HepG2 (cell line): ENCODE results near the gene C1QTNF6. TPM values are rescaled to one million over a fixed set of nuclear protein-coding genes. Genes with fewer than 3 reads are reported as not detected.

Source experiments
- ATAC-seq: fragments of 200-7000 bp; cut with Tn5 transposase; 3 replicates; pipeline ENCODE4 v1.9.1; 2020; ENCODE audit warnings: mild to moderate bottlenecking, moderate library complexity
- BruUV-seq: library from RNA; stranded (reverse); fragments of 400-500 nt; replicated peaks from 2 replicates; lab custom pipeline; 2021; lab: Mats Ljungman, UMichigan
- CTCF ChIA-PET: fragments of 300-600 bp; formaldehyde crosslinking; extraction: SDS; loops from one replicate; lab custom pipeline; 2021; ENCODE audit warnings: low total read pairs, inconsistent platforms, low intra/inter-chr PET ratio; lab: Yijun Ruan, JAX
- POLR2A ChIA-PET: fragments of 350-600 bp; sonication (Branson Sonifier 250); formaldehyde crosslinking; loops from one replicate; lab custom pipeline; 2020; ENCODE audit warnings: antibody characterized with exemption, inconsistent platforms; lab: Yijun Ruan, JAX
- DNase-seq: peaks from one replicate; pipeline ENCODE4 v3.0.0-alpha.2; 2015; ENCODE audit warnings: low spot score
- FAIRE-seq: peaks from 3 replicates; lab custom pipeline; 2011; peaks lifted over from hg19 to GRCh38; lab: Jason Lieb, UNC
- H2AFZ ChIP-seq: one replicate; pipeline ENCODE4 v1.6.1; 2011; ENCODE audit warnings: low read length, inconsistent platforms
- H3K27ac ChIP-seq: fragments of 300-600 bp; 3 replicates; pipeline ENCODE4 v1.8.0; 2011; ENCODE audit warnings: mixed run types, mild to moderate bottlenecking, mixed read lengths, low read length, inconsistent platforms; ENCODE audit not compliant: insufficient read depth; ENCODE audit errors: extremely low read length
- H3K27me3 ChIP-seq, 2 experiments: fragments of 200-600 bp in 1 of 2; 2 replicates in 1 of 2; 3 replicates in 1 of 2; pipeline versions ENCODE4 v1.6.0 to v1.8.0; 2011; ENCODE audit warnings: low read length in 2 of 2, mild to moderate bottlenecking in 2 of 2, moderate library complexity in 2 of 2, inconsistent platforms in 1 of 2; ENCODE audit not compliant: insufficient read depth in 2 of 2, control insufficient read depth in 1 of 2
- H3K36me3 ChIP-seq, 2 experiments: fragments of 200-600 bp in 1 of 2; replicated peaks in 1 of 2; 2 replicates in 1 of 2; 3 replicates in 1 of 2; pipeline versions ENCODE4 v1.5.1 to v1.8.0; 2011; ENCODE audit warnings: low read length in 2 of 2, inconsistent platforms in 1 of 2; ENCODE audit not compliant: insufficient read depth in 2 of 2, control insufficient read depth in 1 of 2
- H3K4me1 ChIP-seq: 2 replicates; pipeline ENCODE4 v1.5.1; 2012; ENCODE audit warnings: low read length, inconsistent platforms; ENCODE audit not compliant: insufficient read depth
- H3K4me2 ChIP-seq: 2 replicates; pipeline ENCODE4 v1.6.0; 2011; ENCODE audit warnings: low read depth, low read length, inconsistent platforms
- H3K4me3 ChIP-seq, 3 experiments: fragments of 200-600 bp in 1 of 3; sonication (generic), shearing (Covaris generic) in 1 of 3; replicated peaks in 1 of 3; 2 replicates each; pipeline ENCODE4 v1.5.1; 2011 to 2016; ENCODE audit warnings: low read length in 3 of 3, inconsistent platforms in 2 of 3, low read depth in 2 of 3, mild to moderate bottlenecking in 2 of 3, control low read depth in 1 of 3, mixed read lengths in 1 of 3; ENCODE audit not compliant: insufficient read depth in 1 of 3
- H3K79me2 ChIP-seq: one replicate; pipeline ENCODE4 v1.6.1; 2011; ENCODE audit warnings: low read length, inconsistent platforms; ENCODE audit not compliant: insufficient read depth
- H3K9ac ChIP-seq: 2 replicates; pipeline ENCODE4 v1.6.0; 2011; ENCODE audit warnings: mild to moderate bottlenecking, low read depth, low read length, inconsistent platforms; ENCODE audit not compliant: insufficient read depth
- H3K9me3 ChIP-seq: 2 replicates; pipeline ENCODE4 v1.5.1; 2012; ENCODE audit warnings: mild to moderate bottlenecking, low read length
- H4K20me1 ChIP-seq: 2 replicates; pipeline ENCODE4 v1.6.0; 2011; ENCODE audit warnings: inconsistent platforms, mild to moderate bottlenecking, low read length, moderate library complexity; ENCODE audit not compliant: insufficient read depth
- ARID2 ChIP-seq: sonication (generic); formaldehyde crosslinking; IDR thresholded peaks from 2 replicates; pipeline ENCODE4 v1.8.1; 2022; ENCODE audit warnings: mild to moderate bottlenecking, missing genetic modification reagents, borderline replicate concordance
- CBFB ChIP-seq: sonication (generic); formaldehyde crosslinking; IDR thresholded peaks from 2 replicates; pipeline ENCODE4 v1.4.0; 2020; ENCODE audit warnings: missing genetic modification reagents
- CC2D1A ChIP-seq: sonication (generic); formaldehyde crosslinking; IDR thresholded peaks from 2 replicates; pipeline ENCODE4 v1.8.1; 2023; ENCODE audit warnings: mild to moderate bottlenecking, missing genetic modification reagents
- FLYWCH1 ChIP-seq: sonication (generic); formaldehyde crosslinking; IDR thresholded peaks from 2 replicates; pipeline ENCODE4 v1.8.1; 2023; ENCODE audit warnings: mild to moderate bottlenecking, missing genetic modification reagents
- FOSL2 ChIP-seq: sonication (generic); formaldehyde crosslinking; IDR thresholded peaks from 2 replicates; pipeline ENCODE4 v1.4.0; 2020; ENCODE audit warnings: missing genetic modification reagents
- HNRNPLL ChIP-seq: fragments of 200-400 bp; formaldehyde crosslinking; IDR thresholded peaks from 2 replicates; pipeline ENCODE4 v1.6.1; 2017; ENCODE audit warnings: mild to moderate bottlenecking, low read depth, low read length; ENCODE audit not compliant: poor library complexity, severe bottlenecking
- NFKB2 ChIP-seq: sonication (generic); formaldehyde crosslinking; IDR thresholded peaks from 2 replicates; pipeline ENCODE4 v1.4.0; 2020; ENCODE audit warnings: missing genetic modification reagents, borderline replicate concordance
- RARA ChIP-seq: IDR thresholded peaks from 2 replicates; pipeline ENCODE4 v1.6.1; 2016; ENCODE audit warnings: missing genetic modification reagents, missing compliant biosample characterization
- SP140L ChIP-seq: sonication (generic); formaldehyde crosslinking; IDR thresholded peaks from 2 replicates; pipeline ENCODE4 v1.4.0; 2020; ENCODE audit warnings: missing genetic modification reagents, borderline replicate concordance
- ZNF207 ChIP-seq: fragments of 450-650 bp; IDR thresholded peaks from 2 replicates; pipeline ENCODE4 v1.6.1; 2016; ENCODE audit warnings: antibody characterized with exemption, borderline replicate concordance
- ZNF235 ChIP-seq: sonication (generic); formaldehyde crosslinking; IDR thresholded peaks from 2 replicates; pipeline ENCODE4 v1.8.1; 2023; ENCODE audit warnings: mild to moderate bottlenecking, missing genetic modification reagents, borderline replicate concordance
- ZNF879 ChIP-seq: sonication (generic); formaldehyde crosslinking; IDR thresholded peaks from 2 replicates; pipeline ENCODE4 v1.8.1; 2023; ENCODE audit warnings: missing genetic modification reagents
- WGBS: methylation state at CpG from one replicate; pipeline ENCODE4 v1.1.6; 2017; ENCODE audit warnings: low lambda C conversion rate; 5-methylcytosine and 5-hydroxymethylcytosine counted together
- in situ Hi-C: cut with HindIII; loops from 2 replicates; pipeline ENCODE4 v1.10.0; 2017; ENCODE audit warnings: low pct_unique_long_range_greater_than_20kb; ENCODE audit not compliant: extremely low pct_ligation_motif_present
- intact Hi-C: fragments of 100-400 bp; cut with micrococcal nuclease; formaldehyde crosslinking; loops from one replicate; pipeline ENCODE4 v1.10.0; 2022; ENCODE audit not compliant: unreplicated experiment
- polyA plus RNA-seq, 8 experiments: library from polyadenylated mRNA; depleted of rRNA in 3 of 8; stranded (reverse) in 7 of 8; unstranded in 1 of 8; fragments of >200 nt; fragmentation: Illumina TruSeq in 4 of 8; extraction: Trizol in 4 of 8; gene quantifications; 2 replicates each; pipeline versions ENCODE4 v1.2.1 to v1.2.3, GENCODE V29; 2011 to 2016; ENCODE audit warnings: low read depth in 4 of 8, missing spikeins in 1 of 8, mixed read lengths in 1 of 8; ENCODE audit not compliant: insufficient read depth in 1 of 8
- total RNA-seq, 5 experiments: library from RNA; depleted of rRNA; stranded (reverse); fragments of >200 nt; fragmentation: Illumina TruSeq; extraction: Trizol; gene quantifications; 2 replicates each; pipeline ENCODE4 v1.2.3, GENCODE V29; 2016; ENCODE audit warnings: low read depth in 1 of 5

C1QTNF6 gene
- total and polyA plus RNA-seq, 2 of the 13 experiments (the other 11 are each of a cell fraction or from before 2014, with no cell fraction given), result 2.7 to 6.9 TPM

DNA sequence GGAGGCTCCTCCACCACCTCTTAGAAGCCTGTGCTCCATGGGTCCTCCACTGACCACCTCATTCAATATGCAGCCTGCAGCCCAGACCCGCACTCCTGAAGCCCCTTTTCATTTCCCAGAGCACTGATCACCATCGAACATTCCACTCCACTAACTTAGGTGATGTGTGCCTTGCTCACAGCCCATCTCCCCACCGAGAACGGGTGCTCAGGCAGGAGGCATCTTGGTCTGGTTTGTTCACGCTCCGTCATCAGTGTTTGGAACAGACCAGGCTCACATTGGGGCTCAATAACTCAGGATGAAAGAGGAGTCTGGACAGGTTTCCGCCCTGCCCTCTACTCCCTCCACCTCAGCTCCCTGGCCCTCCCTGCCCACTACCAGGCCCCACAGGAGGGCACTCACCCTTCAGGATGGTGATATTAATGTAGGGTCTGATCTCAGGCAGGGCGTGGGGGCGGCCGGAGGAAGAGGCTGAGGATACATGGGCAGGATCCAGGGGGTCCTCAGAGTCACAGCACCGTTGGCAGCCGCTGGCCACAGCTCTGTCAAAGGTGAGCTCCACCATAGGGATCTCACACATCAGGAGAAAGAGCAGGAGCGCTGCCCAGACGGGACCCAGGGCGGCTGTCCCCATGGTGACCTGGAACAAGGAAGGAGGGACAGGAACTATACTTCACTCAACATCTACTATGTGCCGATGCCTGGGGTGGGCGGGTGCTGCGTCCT is 3.1 kb downstream of the C1QTNF6 start:
- Histone ChIP-seq H4K20me1 (no peaks in the 10 kb centered on the region), H3K36me3 (no peaks in the 10 kb centered on the region), H3K4me2 (no peak overlapping the region), H3K4me1 (peaks cover 22% of the 10 kb centered on the region), H3K9me3 (no peaks in the 10 kb centered on the region), H3K27me3 (no peaks in the 10 kb centered on the region), H3K79me2 (no peaks in the 10 kb centered on the region), H2AFZ (no peak overlapping the region), H3K27ac (no peak overlapping the region), H3K4me3 (no peak overlapping the region), H3K9ac (no peak overlapping the region)
- ChIA-PET POLR2A (no interaction called here), CTCF (no interaction called here)
- intact Hi-C loops, result no loop called here
- TF ChIP-seq ZNF207 (no peak), ZNF235 (CRISPR knock-in tag) (no peak), FOSL2 (CRISPR knock-in tag) (no peak), NFKB2 (no peak), HNRNPLL (no peak), ZNF879 (no peak), CBFB (CRISPR knock-in tag) (no peak), RARA (CRISPR knock-in tag) (no peak), SP140L (CRISPR knock-in tag) (no peak), CC2D1A (CRISPR knock-in tag) (no peak), FLYWCH1 (CRISPR knock-in tag) (no peak), ARID2 (CRISPR knock-in tag) (no peak)
- no peak for DNase-seq
- no TSS peak for BruUV-seq
- no peak for ATAC-seq
- no peak for FAIRE-seq
- 80% methylated on average over 18 of the region's 18 CpGs for WGBS
- in situ Hi-C loops, result no loop called here
